Measurements from ENCODE around the gene POLN. TPM values are rescaled to one million over a fixed set of nuclear protein-coding genes. Genes with fewer than 3 reads are reported as not detected.

Gene POLN
- total and polyA plus RNA-seq, 8 donors, result 0.29 to 5.1 (median 1.4) TPM; not detected in 2

DNA sequence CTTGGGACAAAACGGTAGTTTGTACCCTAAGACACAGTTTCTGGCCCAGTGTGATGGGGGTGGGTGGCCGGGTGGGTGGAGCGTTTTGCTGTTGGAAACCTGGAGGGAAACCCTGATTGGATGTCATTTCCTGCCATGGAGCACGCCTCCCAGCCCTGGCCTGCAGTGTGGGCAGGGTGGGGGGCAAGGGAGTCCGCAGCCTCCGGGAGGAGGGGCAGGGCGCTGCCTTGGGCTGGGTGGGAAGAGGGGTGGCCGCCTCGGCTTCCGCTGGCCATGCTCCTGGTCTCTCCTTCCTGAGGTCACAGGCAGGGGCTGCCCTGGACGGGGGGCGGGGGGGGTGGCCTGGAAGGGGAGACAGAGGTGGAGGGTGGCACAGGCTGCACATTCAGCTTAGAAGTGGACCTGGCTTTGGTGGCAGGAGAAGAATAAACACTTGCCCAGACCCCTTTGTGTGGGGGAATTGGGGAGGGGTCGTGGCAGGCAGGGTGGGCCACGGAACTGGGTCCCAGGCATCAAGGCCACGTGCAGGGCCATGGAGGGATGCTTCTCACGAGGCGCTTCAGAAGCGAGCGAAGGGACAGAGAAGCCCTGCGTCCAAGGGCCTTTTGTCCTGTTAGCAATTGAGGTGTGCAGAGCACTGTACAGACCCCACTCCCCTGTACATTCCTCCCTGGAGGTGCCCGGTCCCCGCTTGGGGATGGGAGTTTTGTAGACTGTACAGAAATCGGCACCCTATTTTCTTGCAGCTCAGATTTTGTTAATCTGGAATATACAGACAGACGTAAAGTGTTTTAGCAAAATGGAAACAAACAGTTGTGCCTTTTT is 176.6 kb downstream of the POLN start:
- peaks cover 6 to 18% (median 16%) of the 10 kb centered on the region in 4 donors for H3K4me1 ChIP-seq
- DNase-seq, result no peak
- 59 to 68% (median 67%) methylated on average over 23 to 24 of the region's 24 CpGs for WGBS, 5 donors
- TF ChIP-seq POLR2AphosphoS5 (IDR thresholded peaks at IDR 0.05) (no peak), POLR2A (IDR thresholded peaks at IDR 0.05) (no peak), EP300 (IDR thresholded peaks at IDR 0.05) (no peak)
- TF ChIP-seq, protein P1, sequence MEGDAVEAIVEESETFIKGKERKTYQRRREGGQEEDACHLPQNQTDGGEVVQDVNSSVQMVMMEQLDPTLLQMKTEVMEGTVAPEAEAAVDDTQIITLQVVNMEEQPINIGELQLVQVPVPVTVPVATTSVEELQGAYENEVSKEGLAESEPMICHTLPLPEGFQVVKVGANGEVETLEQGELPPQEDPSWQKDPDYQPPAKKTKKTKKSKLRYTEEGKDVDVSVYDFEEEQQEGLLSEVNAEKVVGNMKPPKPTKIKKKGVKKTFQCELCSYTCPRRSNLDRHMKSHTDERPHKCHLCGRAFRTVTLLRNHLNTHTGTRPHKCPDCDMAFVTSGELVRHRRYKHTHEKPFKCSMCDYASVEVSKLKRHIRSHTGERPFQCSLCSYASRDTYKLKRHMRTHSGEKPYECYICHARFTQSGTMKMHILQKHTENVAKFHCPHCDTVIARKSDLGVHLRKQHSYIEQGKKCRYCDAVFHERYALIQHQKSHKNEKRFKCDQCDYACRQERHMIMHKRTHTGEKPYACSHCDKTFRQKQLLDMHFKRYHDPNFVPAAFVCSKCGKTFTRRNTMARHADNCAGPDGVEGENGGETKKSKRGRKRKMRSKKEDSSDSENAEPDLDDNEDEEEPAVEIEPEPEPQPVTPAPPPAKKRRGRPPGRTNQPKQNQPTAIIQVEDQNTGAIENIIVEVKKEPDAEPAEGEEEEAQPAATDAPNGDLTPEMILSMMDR (IDR thresholded peaks at IDR 0.05), result no peak
- H3K27ac ChIP-seq, result no peak overlapping the region
- H3K27me3 ChIP-seq, result peaks cover 0 to 76% (median 16%) of the 10 kb centered on the region in 3 donors
- intact Hi-C loops (cut with DNase I; ENCODE audit: low total_unique reads), result no loop called here
- H3K4me3 ChIP-seq, result no peak overlapping the region
- no peaks in the 10 kb centered on the region for H3K9me3 ChIP-seq
- H3K36me3 ChIP-seq, result no peaks in the 10 kb centered on the region

DNA sequence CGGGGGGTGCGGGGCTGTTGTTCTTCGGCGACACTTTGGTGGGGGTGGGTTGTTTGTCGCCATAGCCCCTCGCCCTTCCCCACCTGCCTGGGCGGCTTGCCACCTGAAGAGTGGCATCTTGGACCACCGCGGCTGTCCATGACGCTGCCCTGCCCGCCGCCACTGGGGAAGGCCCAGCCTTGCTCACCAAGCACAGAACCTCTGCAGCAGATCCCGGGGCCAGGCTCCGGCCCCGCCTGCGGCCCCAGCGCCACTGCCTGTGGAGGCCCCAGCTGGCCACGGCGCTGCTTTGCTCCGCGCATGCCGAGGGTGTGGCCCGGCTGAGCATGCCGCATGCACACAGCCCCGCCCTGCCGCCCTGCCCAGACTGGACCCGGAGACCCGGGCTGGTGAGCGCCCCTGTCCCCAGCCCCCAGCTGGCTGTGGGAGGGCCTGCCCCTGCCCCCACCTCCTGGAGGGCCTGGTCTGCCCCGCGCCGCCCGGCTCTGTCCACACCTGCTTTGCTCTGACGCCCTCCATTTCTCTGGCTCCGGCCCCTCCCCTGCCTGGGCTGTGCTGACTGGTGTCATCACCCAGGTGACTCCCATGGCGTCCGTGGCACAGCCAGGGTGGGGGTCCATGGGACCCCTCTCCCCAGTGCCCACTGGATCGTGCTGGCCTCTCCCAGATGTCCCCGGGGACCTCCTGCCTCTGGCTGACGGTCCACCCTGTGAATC is 177.5 kb downstream of the POLN start:
- peak overlapping the region in 1 of 5 donors; percentile 4 for H3K27ac ChIP-seq
- peak; percentile 75 to 90 for DNase-seq
- WGBS, 5 donors, result 41 to 62% (median 44%) methylated on average over 16 to 40 of the region's 40 CpGs
- H3K4me3 ChIP-seq, result peak overlapping the region; percentile 18 to 37 (median 26)
- no peaks in the 10 kb centered on the region for H3K9me3 ChIP-seq
- peaks cover 13 to 26% (median 23%) of the 10 kb centered on the region in 4 donors for H3K4me1 ChIP-seq
- H3K36me3 ChIP-seq, result no peaks in the 10 kb centered on the region
- H3K27me3 ChIP-seq, result peaks cover 6 to 76% (median 24%) of the 10 kb centered on the region in 3 donors
- intact Hi-C loops (cut with DNase I; ENCODE audit: low total_unique reads), result no loop called here
- TF ChIP-seq POLR2AphosphoS5 (IDR thresholded peaks at IDR 0.05) (no peak), EP300 (IDR thresholded peaks at IDR 0.05) (no peak), POLR2A (IDR thresholded peaks at IDR 0.05) (no peak)
- TF ChIP-seq, protein P1 (IDR thresholded peaks at IDR 0.05), result no peak

DNA sequence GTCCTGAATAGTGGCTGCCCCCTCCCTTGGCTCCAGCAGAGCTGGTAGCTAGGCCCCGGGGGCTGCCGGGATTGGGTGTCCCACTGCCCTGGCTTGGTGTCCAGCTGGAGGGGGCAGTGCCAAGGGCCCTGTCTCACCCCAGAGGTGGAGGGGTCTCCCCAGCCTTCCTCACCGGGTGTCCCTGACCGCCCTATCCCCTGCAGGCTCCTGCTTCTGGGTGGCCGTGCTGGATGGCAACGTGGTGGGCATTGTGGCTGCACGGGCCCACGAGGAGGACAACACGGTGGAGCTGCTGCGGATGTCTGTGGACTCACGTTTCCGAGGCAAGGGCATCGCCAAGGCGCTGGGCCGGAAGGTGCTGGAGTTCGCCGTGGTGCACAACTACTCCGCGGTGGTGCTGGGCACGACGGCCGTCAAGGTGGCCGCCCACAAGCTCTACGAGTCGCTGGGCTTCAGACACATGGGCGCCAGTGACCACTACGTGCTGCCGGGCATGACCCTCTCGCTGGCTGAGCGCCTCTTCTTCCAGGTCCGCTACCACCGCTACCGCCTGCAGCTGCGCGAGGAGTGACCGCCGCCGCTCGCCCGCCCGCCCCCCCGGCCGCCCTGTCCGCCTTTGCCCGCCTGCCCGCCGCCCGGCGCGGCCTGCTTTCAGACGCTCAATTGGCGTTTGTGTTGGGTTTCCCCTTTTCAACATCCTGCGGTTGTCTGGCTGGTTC is 178.2 kb downstream of the POLN start:
- no peak for DNase-seq
- intact Hi-C loops (cut with DNase I; ENCODE audit: low total_unique reads), result no loop called here
- Histone ChIP-seq H3K9me3 (no peaks in the 10 kb centered on the region), H3K4me3 (peak overlapping the region in 1 of 4 donors; percentile 37), H3K27ac (no peak overlapping the region), H3K4me1 (peaks cover 13 to 26% (median 23%) of the 10 kb centered on the region in 4 donors), H3K36me3 (no peaks in the 10 kb centered on the region), H3K27me3 (peaks cover 6 to 70% (median 24%) of the 10 kb centered on the region in 3 donors)
- TF ChIP-seq POLR2A (IDR thresholded peaks at IDR 0.05), result no peak
- TF ChIP-seq POLR2AphosphoS5 (IDR thresholded peaks at IDR 0.05), result no peak
- TF ChIP-seq EP300 (IDR thresholded peaks at IDR 0.05), result no peak
- TF ChIP-seq, protein P1 (IDR thresholded peaks at IDR 0.05), result no peak
- WGBS, 5 donors, result 93 to 96% (median 95%) methylated on average over 30 to 53 of the region's 53 CpGs

Data from stomach (tissue), 9 donors.